ENCODE results near the gene PCA3.

DNA sequence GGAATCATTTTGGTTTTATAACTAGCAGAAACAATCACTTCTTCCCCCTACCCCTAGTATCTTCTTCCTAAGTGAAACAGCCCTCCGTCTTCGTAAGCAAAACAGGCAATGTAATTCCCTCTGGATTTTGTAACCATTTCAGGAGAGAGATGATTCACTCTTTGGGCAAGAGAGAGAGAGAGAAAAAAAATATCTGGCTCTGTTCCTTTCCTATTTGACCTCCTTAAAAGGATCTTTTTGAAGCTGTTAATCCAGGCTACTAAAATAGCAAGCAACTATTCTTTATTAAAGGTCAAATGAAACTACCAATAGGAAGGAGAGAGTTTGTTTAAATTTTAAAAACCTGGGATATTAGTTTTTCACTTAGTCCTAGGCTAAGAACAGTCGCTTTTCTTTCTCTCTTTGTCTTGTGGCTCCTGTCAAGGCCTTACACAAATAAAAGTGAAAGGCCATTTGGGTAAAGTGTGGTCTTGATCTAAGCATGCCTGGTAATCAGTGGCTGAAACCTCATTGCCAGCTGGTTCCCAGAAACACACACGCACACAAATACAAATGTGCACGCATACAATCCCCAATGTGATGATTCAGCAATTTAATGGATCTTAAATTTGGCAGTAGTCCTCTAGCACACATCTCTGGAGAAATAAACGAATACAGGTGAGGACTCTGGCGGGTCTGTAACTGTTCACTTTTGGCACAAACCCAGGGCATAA lies 71.5 kb downstream of the PCA3 start:
- TF ChIP-seq CTCF (IDR thresholded peaks at IDR 0.05) (no peak), POLR2A (IDR thresholded peaks at IDR 0.05) (peak in 1 of 2 donors; percentile 73)
